NCI-H1930 (cell line): ENCODE data around the gene KRT39.

ENCODE experiments used
- DNase-seq, 2 experiments: peaks; one replicate each; lab custom pipeline; 2025; lab: John Stamatoyannopoulos, UW

KRT39 gene

GRCh38 chr17:40980596-40980995 lies 13.8 kb upstream of the KRT39 start:
- no peak for DNase-seq

GRCh38 chr17:40980117-40980516 lies 13.4 kb upstream of the KRT39 start:
- no peak for DNase-seq

- no peak for DNase-seq
These were observed 11.9 kb upstream of the KRT39 start for GRCh38 chr17:40978575-40979151.

- DNase-seq = no peak
These were observed 8.8 kb upstream of the KRT39 start for GRCh38 chr17:40975516-40975915.

GRCh38 chr17:40974366-40974765 lies 7.6 kb upstream of the KRT39 start:
- DNase-seq = no peak

- DNase-seq = no peak
These were observed 834 bp upstream of the KRT39 start for GRCh38 chr17:40967582-40967981.

GRCh38 chr17:40963838-40964237 lies 2.9 kb downstream of the KRT39 start:
- no peak for DNase-seq

- no peak for DNase-seq
These were observed 4.6 kb downstream of the KRT39 start for GRCh38 chr17:40962059-40962561.

GRCh38 chr17:40961591-40961990 lies 5.2 kb downstream of the KRT39 start:
- no peak for DNase-seq

- no peak for DNase-seq
These were observed 6.6 kb downstream of the KRT39 start for GRCh38 chr17:40960144-40960543.

- no peak for DNase-seq
These were observed 8.4 kb downstream of the KRT39 start for GRCh38 chr17:40958086-40958953.

- no peak for DNase-seq
These were observed 10.1 kb downstream of the KRT39 start for GRCh38 chr17:40956401-40957254.

- DNase-seq = no peak
These were observed 12.9 kb downstream of the KRT39 start for GRCh38 chr17:40953881-40954280.

- DNase-seq = no peak
These were observed 14.1 kb downstream of the KRT39 start for GRCh38 chr17:40952661-40953060.

GRCh38 chr17:40952154-40952553 lies 14.6 kb downstream of the KRT39 start:
- no peak for DNase-seq

- no peak for DNase-seq
These were observed 15.6 kb downstream of the KRT39 start for GRCh38 chr17:40951011-40951622.

- no peak for DNase-seq
These were observed 16.6 kb downstream of the KRT39 start for GRCh38 chr17:40950176-40950575.

- peak in 1 of 2 experiments; percentile 44 for DNase-seq
These were observed 17.3 kb downstream of the KRT39 start for GRCh38 chr17:40949418-40949817.

- no peak for DNase-seq
These were observed 18.8 kb downstream of the KRT39 start for GRCh38 chr17:40947929-40948328.

- no peak for DNase-seq
These were observed 21.3 kb downstream of the KRT39 start for GRCh38 chr17:40945414-40945813.

- DNase-seq = no peak
These were observed 22.2 kb downstream of the KRT39 start for GRCh38 chr17:40944531-40944930.

- no peak for DNase-seq
These were observed 24.2 kb downstream of the KRT39 start for GRCh38 chr17:40942553-40942952.
